Left renal cortex interstitium (tissue), 4 donors: ENCODE measurements around the gene TRIM22. TPM values are rescaled to one million over a fixed set of nuclear protein-coding genes. Genes with fewer than 3 reads are reported as not detected.
"Not testable (repeated sequence)": the region's sequence is repeated elsewhere in the genome, so short reads cannot be mapped to it uniquely, and the experiment has no call there.

Source experiments
- DNase-seq, 4 donors: peaks; one replicate each; pipeline ENCODE4 v3.0.0-alpha.2; 2013; ENCODE audit warnings: low read depth in 4 of 4, low spot score in 2 of 4, missing footprints in 1 of 4
- polyA plus RNA-seq, 4 donors: library from polyadenylated mRNA; unstranded; fragments of 120-200 nt; gene quantifications; one replicate each; pipeline ENCODE4 v1.2.1, GENCODE V29; 2013; ENCODE audit not compliant: insufficient read length in 4 of 4

Gene TRIM22
- polyA plus RNA-seq, 4 donors: 6.8 to 11.9 (median 10.3) TPM

DNA sequence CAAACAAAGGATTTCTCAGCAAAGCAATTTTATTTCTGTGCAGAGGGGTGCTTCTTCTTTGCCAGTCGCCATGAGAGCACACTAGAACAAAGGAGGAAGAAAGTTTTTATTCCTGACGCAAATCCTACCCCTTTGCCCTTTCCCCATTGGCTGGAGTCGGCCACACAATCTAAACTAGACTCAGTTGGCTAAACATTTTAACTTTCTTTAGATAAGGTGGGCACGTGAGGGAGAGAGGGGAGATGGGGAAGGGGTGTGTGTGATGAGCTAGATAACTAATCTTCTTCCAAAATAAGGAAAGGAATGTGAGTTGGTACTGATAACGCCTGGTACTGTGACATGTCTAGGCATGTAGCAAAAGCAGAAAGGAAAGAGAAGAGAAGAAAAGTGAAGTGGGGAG, 626 bp downstream of the TRIM22 start:
- DNase-seq: no peak

DNA sequence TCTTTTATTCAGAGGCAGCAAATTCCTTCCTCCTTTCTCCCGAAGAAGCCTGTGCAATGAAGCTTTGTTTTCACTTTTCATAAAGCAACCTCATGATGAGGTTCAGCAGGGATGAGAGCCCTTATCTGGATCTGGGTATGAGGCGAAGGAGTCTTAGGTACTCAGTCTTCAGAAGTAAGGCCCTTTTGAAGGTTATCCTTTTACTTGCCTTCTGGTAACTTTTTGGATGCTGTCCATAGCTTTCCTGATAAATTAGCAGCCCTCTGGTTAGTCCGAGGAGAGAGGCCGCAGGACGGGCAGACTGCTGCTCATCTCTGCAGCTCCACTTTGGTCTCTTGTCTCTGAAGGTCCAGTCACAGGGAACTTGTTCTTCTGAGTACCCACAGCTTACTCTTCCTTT, 1.1 kb downstream of the TRIM22 start:
- no peak for DNase-seq

DNA sequence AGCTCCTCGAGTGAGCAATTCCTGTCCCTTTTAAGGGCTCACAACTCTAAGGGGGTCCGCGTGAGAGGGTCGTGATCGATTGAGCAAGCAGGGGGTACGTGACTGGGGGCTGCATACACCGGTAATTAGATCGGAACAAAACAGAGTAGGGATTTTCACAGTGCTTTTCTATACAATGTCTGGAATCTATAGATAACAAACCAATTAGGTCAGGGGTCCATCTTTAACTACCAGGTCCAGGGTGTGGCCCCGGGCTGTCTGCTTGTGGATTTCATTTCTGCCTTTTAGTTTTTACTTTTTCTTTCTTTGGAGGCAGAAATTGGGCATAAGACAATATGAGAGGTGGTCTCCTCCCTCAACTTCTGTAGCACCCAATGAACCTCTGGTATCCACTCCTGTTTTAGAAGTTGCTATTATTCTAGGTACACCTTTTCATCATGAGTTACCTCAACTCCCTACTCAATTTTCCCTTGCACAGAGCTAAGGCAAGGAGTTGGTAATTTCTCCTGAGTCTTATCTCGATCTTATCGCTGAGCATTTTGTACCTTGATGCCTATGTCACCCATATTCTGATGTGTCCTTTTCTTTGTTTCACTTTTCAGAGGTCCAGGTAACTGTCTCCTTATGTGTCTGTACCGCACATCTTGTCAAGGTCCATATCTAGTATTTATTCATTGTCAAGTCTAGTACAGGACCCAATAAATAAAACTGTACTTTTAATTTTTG, 1.8 kb downstream of the TRIM22 start:
- DNase-seq: not testable (repeated sequence)

DNA sequence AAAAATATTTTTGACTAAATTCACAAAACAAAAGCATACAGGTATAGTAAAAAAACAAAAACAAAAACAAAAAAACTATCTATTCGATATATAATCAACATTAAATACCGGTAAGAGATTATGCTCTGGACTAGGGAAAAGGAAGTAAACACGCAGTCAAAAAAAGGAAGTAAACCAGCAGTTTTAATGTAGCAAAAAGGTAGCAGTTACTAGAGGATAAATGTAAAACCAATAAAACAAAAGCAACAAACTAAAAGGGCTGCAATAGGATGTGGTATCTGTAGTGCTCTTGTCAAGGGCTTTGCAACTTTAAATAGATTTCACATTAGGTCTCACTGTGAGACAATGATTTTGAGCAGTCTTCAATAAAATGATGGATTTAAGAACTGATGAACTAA, 2.4 kb downstream of the TRIM22 start:
- no peak for DNase-seq

DNA sequence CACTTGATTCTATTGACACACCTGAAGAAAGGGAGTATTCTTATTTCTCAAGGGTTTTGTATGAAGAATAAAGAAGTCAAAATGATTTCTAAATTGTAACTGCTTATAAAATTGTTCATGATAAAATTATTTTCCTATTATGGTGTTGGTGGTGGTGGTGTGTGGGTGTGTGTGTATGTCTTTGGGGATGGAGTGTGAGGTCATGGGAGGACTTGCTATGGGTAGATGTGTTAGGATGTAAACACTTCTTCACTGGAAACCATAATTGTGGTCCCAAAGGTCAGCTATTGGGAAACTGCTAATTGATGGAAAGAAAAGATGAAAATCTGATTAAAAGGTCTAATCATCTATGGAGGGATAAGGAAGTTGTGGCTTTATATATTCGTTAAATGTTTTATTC, 5.1 kb downstream of the TRIM22 start:
- no peak for DNase-seq

DNA sequence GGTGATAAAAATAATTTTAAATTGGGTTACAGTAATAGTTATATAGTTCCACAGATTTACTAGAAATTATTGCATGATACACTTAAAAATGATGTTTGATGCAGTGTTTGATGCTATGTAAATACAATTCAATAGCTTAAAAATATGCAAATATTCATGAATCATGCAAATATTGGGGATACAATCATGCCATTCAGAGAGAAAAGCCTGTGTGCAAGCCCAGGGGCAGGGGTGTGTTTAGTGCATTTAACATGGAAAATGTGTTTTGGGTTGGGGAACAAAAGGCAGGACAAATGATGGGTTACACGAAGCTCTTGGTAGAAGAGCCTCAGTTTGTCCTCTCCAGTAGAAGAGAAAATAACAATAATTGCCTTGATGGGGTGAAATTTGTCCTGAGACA, 6.0 kb downstream of the TRIM22 start:
- DNase-seq: no peak

DNA sequence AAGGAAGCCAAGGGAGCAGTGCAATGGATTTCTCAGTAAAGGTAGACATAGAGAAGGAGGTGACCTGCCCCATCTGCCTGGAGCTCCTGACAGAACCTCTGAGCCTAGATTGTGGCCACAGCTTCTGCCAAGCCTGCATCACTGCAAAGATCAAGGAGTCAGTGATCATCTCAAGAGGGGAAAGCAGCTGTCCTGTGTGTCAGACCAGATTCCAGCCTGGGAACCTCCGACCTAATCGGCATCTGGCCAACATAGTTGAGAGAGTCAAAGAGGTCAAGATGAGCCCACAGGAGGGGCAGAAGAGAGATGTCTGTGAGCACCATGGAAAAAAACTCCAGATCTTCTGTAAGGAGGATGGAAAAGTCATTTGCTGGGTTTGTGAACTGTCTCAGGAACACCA, 6.6 kb downstream of the TRIM22 start:
- DNase-seq: no peak

DNA sequence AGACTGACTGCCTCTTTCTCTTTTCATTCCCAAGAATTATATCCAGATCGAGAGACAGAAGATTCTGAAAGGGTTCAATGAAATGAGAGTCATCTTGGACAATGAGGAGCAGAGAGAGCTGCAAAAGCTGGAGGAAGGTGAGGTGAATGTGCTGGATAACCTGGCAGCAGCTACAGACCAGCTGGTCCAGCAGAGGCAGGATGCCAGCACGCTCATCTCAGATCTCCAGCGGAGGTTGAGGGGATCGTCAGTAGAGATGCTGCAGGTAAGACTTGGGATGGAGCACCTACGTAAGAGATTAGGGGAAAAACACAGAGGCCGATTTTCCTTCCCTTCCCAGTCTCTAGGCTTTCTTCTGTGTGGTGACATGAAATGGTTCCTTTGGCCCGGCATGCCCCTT, 8.7 kb downstream of the TRIM22 start:
- no peak for DNase-seq

DNA sequence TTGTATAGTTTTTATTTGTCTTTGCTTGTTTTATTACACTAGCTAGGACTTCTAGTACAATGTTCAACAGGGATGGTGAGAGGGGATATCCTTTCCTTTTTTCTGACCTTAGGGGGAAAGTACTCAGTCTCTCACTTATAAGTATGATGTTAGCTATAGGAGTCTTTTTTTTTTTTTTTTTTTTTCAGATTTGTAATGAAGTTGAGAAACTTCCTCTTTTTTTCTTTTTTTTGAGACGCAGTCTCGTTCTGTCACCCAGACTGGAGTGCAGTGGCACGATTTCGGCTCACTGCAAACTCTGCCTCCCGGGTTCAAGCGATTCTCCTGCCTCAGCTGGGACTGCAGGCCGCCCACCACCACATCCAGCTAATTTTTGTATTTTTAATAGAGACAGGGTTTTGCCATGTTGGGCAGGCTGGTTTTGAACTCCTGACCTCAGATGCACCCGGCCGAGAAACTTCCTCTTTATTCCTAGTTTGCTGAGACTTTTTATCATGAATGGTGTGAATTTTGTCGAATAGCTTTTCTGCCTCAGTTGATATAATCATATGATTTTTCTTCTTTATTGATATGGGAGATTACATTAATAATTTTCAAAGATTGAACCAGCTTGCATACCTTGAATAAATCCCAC, 10.9 kb downstream of the TRIM22 start:
- no peak for DNase-seq

DNA sequence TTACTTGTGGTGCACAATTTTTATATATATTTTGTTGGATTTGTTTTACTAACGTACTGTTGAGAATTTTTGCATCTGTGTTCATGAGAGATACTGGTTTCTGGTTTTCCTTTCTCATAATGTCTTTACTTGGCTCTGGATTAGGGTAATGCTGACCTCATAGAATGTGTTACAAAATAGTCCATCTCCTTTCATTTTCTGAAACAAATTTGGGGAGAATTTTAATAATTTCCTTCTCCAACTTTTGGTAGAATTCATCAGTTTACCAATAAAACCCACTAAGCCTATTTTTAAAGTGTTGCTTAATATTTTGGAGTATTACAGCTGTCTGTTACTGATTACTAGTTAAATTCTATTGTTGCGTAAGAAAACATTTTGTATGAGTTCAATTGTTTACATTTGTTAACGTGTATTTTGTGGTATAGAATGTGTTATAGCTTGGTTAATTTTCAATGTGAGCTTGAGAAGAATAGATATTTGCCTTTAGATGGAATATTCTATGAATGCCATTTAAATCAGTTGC, 11.5 kb downstream of the TRIM22 start:
- DNase-seq: no peak

DNA sequence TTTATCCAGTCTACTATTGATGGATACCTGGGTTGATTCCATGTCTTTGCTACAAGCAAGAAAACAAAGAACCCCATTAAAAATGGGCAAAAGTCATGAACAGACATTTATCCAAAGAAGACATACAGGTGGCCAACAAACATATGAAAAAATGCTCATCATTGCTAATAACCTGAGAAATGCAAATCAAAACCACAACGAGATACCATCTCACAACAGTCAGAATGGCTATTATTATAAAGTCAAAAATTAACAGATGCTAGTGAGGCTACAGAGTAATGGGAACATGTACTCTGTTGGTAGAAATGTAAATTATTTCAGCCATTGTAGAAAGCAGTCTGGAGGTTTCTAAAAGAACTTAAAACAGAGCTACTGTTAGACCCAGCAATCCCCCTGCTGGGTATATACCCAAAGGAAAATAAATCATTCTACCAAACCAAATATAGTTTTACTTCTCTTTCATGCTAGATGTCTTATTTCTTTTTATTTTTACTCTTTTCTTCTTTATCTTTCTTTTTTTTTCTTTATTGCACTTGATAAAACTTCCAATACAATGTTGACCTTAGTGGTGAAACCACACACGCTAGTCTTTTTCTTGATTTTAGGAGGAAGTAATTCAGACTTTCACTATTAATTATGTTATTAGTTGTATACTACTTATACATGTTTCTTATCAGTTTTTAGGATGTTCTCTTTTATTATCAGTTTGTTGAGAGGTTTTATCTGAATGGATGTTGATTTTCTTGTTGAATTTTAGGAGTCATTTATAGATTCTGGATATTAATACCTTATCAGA, 14.3 kb downstream of the TRIM22 start:
- no peak for DNase-seq

DNA sequence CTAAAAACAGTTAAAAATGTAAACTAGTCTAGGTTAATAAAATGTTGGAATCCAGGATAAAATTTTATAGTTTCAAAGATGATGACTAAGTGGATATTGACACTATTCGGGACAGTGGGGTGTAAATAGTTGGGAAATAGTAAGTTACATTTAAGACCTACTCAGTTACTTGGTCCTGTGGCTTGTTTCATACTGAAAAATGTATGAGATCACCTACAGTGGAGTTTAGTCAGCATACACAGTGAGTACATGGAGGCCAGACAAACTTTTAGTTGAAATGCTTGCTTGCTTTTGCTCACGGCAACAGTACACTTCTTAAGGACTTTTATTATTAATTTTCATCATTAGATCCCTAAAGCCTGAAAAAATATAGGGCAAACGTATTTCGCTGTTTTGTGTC, 16.1 kb downstream of the TRIM22 start:
- DNase-seq: no peak

DNA sequence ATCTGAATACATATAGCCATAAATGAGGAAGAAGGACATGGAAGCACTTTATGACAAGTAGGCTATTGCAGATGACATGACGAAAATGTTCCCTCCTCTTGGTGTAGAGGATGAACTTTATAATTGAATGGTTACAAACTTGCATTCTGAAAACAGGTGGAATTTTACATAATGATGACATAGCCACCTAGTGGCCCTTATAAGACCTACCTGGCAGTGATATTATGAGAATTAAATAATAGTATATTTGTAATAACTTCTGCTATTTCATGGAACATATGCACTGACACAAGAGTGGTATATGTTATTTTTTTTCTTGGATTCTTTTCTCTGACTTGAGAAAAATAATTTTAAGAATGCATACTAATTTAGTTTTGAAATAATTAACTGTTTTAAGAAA, 22.9 kb downstream of the TRIM22 start:
- no peak for DNase-seq

DNA sequence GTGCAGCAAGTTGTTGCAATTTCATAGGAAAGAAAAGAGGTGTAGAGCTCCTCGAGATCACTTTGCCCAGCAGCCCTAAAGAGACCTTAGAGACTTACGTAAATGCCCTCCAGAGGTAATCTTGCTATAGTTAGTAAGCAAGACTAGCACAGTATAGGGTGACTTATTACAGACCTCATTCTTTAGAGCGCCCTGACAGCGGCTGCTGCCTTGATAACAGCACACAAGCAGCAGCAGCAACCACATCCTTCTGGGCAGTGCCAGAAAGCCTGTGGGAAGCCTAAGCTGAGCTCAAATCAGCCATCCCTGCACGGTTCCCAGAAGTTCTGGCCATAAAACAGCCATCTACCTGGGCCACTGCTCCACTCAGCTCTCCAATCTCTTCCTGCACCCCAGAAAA, 24.1 kb downstream of the TRIM22 start:
- DNase-seq: no peak

DNA sequence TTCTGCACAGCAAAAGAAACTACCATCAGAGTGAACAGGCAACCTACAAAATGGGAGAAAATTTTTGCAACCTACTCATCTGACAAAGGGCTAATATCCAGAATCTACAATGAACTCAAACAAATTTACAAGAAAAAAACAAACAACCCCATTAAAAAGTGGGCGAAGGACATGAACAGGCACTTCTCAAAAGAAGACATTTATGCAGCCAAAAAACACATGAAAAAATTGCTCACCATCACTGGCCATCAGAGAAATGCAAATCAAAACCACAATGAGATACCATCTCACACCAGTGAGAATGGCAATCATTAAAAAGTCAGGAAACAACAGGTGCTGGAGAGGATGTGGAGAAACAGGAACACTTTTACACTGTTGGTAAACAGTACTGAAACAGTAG, 26.9 kb downstream of the TRIM22 start:
- not testable (repeated sequence) for DNase-seq

DNA sequence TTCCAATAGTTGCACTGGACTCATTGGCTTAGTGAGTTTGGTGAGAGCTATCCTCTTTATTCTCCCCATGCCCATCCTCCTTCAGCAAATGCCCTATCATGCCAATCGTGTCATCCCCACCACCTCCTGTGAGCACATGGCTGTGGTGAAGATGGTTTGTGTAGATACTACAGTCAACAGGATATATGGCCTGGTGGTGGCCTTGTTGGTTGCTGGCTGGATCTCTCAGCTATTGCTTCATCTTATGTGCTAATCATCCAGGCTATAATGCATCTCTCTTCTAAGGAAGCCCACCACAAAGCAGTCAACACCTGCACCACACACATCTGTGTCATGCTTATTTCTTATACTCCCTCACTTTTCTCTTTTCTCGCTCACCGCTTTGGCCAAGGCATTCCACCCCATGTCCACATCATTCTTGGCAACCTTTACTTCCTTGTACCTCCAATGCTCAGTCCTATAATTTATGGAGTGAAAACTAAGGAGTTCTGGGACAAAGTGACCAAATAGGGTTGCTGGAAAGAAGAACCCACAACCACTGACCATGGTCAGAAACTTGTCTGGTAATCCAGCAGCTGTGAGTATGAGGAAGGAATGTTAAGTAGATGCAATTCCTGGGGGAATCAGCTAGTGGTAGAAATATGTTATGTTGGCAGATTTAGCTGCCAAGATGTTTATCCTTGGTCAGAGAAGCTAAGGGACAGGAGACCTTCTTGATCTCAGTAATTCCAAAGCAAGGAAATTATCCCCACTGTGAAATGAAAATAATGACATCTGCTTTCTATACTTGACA, 30.3 kb downstream of the TRIM22 start:
- no peak for DNase-seq

DNA sequence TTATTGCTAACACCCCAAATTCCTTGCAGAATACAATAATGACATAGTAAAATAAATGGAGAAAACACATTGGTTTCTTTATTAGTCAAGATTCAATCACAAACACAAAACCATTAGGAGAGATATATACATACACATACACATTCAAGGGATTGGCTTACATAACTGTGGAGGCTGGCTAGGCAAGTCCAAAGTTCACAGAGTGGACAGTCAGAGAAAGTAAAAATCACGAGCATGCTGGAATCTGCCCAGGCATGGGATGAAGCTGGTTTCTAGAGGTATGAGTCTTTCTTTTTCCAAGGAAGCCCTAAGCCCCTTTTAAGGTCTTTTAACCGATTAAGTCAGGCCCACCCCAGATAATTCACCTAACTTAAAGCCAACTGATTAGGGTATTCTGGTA, 33.0 kb downstream of the TRIM22 start:
- no peak for DNase-seq

DNA sequence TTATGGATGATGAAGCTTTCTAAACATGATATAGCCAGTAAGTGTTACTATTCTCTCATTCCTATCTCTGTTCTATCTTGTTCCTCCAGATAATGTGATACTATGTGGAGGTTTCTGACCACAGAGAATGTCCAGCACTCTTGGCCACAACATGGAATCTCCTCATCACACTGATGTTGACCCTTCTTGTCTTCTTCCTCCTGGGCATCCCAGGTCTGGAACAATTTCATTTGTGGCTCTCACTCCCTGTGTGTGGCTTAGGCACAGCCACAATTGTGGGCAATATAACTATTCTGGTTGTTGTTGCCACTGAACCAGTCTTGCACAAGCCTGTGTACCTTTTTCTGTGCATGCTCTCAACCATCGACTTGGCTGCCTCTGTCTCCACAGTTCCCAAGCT, 36.8 kb downstream of the TRIM22 start:
- no peak for DNase-seq

DNA sequence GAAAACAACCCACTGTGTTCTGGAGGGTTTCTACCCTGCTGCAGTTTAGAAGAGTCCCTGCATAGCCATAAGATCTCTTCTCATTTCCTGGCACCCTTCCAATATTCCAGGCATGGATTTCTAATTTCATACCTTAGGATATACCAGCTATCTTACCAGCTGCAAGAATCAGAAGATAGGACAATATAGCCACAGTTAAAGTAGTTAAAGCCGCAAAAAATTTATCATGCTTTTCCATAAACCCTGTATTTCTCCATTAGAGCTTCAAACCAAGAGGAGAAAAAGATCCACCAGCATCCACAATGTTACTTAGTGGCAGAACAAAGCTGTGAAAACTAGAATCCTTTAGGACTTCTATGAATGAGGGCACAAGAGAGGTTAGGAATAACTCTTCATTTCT, 38.1 kb downstream of the TRIM22 start:
- DNase-seq: no peak

DNA sequence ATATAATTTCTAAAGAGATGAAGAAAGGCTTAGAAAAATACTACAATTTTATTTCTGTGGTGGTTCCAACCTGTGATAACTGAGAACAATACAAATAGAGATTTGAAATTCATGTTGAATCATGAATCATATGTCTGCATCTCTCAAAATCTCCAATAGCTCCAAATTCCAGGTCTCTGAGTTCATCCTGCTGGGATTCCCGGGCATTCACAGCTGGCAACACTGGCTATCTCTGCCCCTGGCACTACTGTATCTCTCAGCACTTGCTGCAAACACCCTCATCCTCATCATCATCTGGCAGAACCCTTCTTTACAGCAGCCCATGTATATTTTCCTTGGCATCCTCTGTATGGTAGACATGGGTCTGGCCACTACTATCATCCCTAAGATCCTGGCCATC, 46.8 kb downstream of the TRIM22 start, which contains the start of gene OR56B1:
Gene OR56B1, plus strand, starts transcription at position 53 of the 400 bp plus-strand sequence. Its CDS starts 69 bp downstream, at position 122.
- no peak for DNase-seq

DNA sequence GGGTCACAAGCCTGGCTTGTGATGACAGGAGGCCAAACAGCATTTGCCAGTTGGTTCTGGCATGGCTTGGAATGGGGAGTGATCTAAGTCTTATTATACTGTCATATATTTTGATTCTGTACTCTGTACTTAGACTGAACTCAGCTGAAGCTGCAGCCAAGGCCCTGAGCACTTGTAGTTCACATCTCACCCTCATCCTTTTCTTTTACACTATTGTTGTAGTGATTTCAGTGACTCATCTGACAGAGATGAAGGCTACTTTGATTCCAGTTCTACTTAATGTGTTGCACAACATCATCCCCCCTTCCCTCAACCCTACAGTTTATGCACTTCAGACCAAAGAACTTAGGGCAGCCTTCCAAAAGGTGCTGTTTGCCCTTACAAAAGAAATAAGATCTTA, 47.5 kb downstream of the TRIM22 start:
- DNase-seq: no peak
